Kasumi-1 (cell line): Measurements from ENCODE around the gene LCP2.

ENCODE experiments used
- DNase-seq, 2 experiments: peaks; one replicate each; lab custom pipeline; 2025; lab: John Stamatoyannopoulos, UW

The LCP2 gene

GRCh38 chr5:170216257-170216864, 81.2 kb downstream of the LCP2 start:
- DNase-seq, result peak; percentile 82 to 86

GRCh38 chr5:170211575-170212334, 85.8 kb downstream of the LCP2 start:
- no peak for DNase-seq

- DNase-seq, result no peak
These were observed 90.6 kb downstream of the LCP2 start for GRCh38 chr5:170206958-170207357.

GRCh38 chr5:170206216-170206615, 91.4 kb downstream of the LCP2 start:
- DNase-seq, result no peak

- no peak for DNase-seq
These were observed 93.4 kb downstream of the LCP2 start for GRCh38 chr5:170204202-170204601.

- DNase-seq, result no peak
These were observed 95.5 kb downstream of the LCP2 start for GRCh38 chr5:170202117-170202516.

- DNase-seq, result no peak
These were observed 96.3 kb downstream of the LCP2 start for GRCh38 chr5:170201311-170201710.

- no peak for DNase-seq
These were observed 96.7 kb downstream of the LCP2 start for GRCh38 chr5:170200876-170201275.
